ENCODE results near the gene ASB14. TPM values are rescaled to one million over a fixed set of nuclear protein-coding genes. Genes with fewer than 3 reads are reported as not detected.

The ASB14 gene
- total and polyA plus RNA-seq, 4 donors, result 0.21 TPM; not detected in 3

GRCh38 chr3:57256844-57257243 is 35.6 kb downstream of the ASB14 start:
- no peak overlapping the region for H3K4me3 ChIP-seq (ENCODE audit: low read depth in 1 of 3, low read length in 3 of 3)
- H3K9ac ChIP-seq (ENCODE audit: low read depth in 1 of 2, low read length in 2 of 2), result no peak overlapping the region
- no peaks in the 10 kb centered on the region for H3K4me1 ChIP-seq (ENCODE audit: control insufficient read depth in 4 of 4, insufficient read depth in 4 of 4, low read length in 3 of 4)
- H3K27ac ChIP-seq (ENCODE audit: low read depth in 1 of 2, low read length in 2 of 2), result no peak overlapping the region
- DNase-seq (ENCODE audit: low spot score), result no peak
- H3K27me3 ChIP-seq (ENCODE audit: control insufficient read depth in 4 of 4, insufficient read depth in 4 of 4, low read length in 3 of 4), result no peaks in the 10 kb centered on the region
- H3K36me3 ChIP-seq (ENCODE audit: control insufficient read depth in 4 of 4, insufficient read depth in 3 of 4, low read depth in 1 of 4, low read length in 3 of 4), result peaks cover 9 to 40% (median 27%) of the 10 kb centered on the region in 4 donors
- 92% methylated on average over 3 of the region's 3 CpGs for WGBS
- no peak for TF ChIP-seq MAX (IDR thresholded peaks at IDR 0.05)
- TF ChIP-seq ATF3 (IDR thresholded peaks at IDR 0.05), result no peak
- no peak for TF ChIP-seq REST (IDR thresholded peaks at IDR 0.05)
- no peak for TF ChIP-seq YY1 (IDR thresholded peaks at IDR 0.05)
- no peak for TF ChIP-seq HNF4A (conservative IDR thresholded peaks at IDR 0.05)
- no peak for TF ChIP-seq SP1 (IDR thresholded peaks at IDR 0.05)
- TF ChIP-seq RAD21 (IDR thresholded peaks at IDR 0.05), result no peak
- TF ChIP-seq HNF4G (IDR thresholded peaks at IDR 0.05), result no peak
- no peaks in the 10 kb centered on the region for H3K9me3 ChIP-seq (ENCODE audit: control insufficient read depth in 4 of 4, low read length in 3 of 4)

GRCh38 chr3:57252404-57252803 is 40.1 kb downstream of the ASB14 start:
- no peaks in the 10 kb centered on the region for H3K9me3 ChIP-seq (ENCODE audit: control insufficient read depth in 4 of 4, low read length in 3 of 4)
- no peaks in the 10 kb centered on the region for H3K27me3 ChIP-seq (ENCODE audit: control insufficient read depth in 4 of 4, insufficient read depth in 4 of 4, low read length in 3 of 4)
- H3K36me3 ChIP-seq (ENCODE audit: control insufficient read depth in 4 of 4, insufficient read depth in 3 of 4, low read depth in 1 of 4, low read length in 3 of 4), result peaks cover 9 to 25% (median 22%) of the 10 kb centered on the region in 4 donors
- H3K4me3 ChIP-seq (ENCODE audit: low read depth in 1 of 3, low read length in 3 of 3), result no peak overlapping the region
- no peak for DNase-seq (ENCODE audit: low spot score)
- H3K4me1 ChIP-seq (ENCODE audit: control insufficient read depth in 4 of 4, insufficient read depth in 4 of 4, low read length in 3 of 4), result no peaks in the 10 kb centered on the region
- no peak overlapping the region for H3K9ac ChIP-seq (ENCODE audit: low read depth in 1 of 2, low read length in 2 of 2)
- TF ChIP-seq FOXA2 (IDR thresholded peaks at IDR 0.05) (no peak), EGR1 (IDR thresholded peaks at IDR 0.05; ENCODE audit: low read depth in 2 of 2) (no peak), RAD21 (IDR thresholded peaks at IDR 0.05) (no peak), REST (IDR thresholded peaks at IDR 0.05) (no peak), GABPA (IDR thresholded peaks at IDR 0.05 in 1 of 2, conservative IDR thresholded peaks at IDR 0.05 in 1 of 2) (no peak), FOXA1 (IDR thresholded peaks at IDR 0.05) (no peak), SP1 (IDR thresholded peaks at IDR 0.05) (no peak), JUND (IDR thresholded peaks at IDR 0.05) (no peak), ATF3 (IDR thresholded peaks at IDR 0.05) (no peak), HNF4G (IDR thresholded peaks at IDR 0.05) (no peak), RXRA (IDR thresholded peaks at IDR 0.05) (no peak)
- WGBS, result 97% methylated on average over 1 of the region's 1 CpG
- H3K27ac ChIP-seq (ENCODE audit: low read depth in 1 of 2, low read length in 2 of 2), result no peak overlapping the region
